Subcutaneous adipose tissue (tissue), 4 donors: ENCODE data around the gene PALD1. TPM values are rescaled to one million over a fixed set of nuclear protein-coding genes. Genes with fewer than 3 reads are reported as not detected.

Experiments used
- CTCF ChIP-seq: fragments of 450-650 bp; IDR thresholded peaks from one replicate; pipeline ENCODE4 v1.5.1; 2016; ENCODE audit warnings: low read depth, mild to moderate bottlenecking, control low read depth, antibody characterized with exemption, moderate library complexity
- total RNA-seq, 4 donors: library from RNA; depleted of rRNA; stranded (reverse); fragments of >200 nt; gene quantifications; one replicate each; pipeline ENCODE4 v1.1.0, GENCODE V29; 2016

PALD1 gene
- total RNA-seq, 4 donors from 2014 or later: 1.0 to 4.5 (median 2.9) TPM

GRCh38 chr10:70539471-70539870, 60.9 kb downstream of the PALD1 start:
- no peak for TF ChIP-seq CTCF

GRCh38 chr10:70540089-70540788, 61.7 kb downstream of the PALD1 start:
- no peak for TF ChIP-seq CTCF

DNA sequence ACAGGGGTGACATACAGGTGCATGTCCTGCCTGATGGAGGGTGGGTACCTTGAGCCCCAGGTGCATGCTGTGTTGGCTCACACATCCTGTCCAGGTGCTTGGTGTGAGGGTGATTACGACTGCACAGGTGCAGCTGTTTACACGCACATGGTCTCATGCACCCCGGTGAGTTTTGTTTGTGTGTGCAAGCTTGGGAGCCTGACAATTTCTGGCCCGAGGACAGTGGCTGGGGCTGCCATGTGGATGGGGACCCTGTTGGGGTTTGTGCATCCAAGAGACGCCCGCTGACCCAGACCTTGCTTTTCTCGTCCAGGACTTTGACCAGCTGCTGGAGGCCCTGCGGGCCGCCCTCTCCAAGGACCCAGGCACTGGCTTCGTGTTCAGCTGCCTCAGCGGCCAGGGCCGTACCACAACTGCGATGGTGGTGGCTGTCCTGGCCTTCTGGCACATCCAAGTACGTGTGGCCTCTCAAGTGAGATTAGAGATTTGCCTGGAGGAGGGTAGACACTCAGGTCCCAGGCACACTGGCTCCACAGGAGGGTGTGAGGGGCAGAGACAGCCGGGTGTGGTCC, 62.3 kb downstream of the PALD1 start:
- TF ChIP-seq CTCF: no peak

DNA sequence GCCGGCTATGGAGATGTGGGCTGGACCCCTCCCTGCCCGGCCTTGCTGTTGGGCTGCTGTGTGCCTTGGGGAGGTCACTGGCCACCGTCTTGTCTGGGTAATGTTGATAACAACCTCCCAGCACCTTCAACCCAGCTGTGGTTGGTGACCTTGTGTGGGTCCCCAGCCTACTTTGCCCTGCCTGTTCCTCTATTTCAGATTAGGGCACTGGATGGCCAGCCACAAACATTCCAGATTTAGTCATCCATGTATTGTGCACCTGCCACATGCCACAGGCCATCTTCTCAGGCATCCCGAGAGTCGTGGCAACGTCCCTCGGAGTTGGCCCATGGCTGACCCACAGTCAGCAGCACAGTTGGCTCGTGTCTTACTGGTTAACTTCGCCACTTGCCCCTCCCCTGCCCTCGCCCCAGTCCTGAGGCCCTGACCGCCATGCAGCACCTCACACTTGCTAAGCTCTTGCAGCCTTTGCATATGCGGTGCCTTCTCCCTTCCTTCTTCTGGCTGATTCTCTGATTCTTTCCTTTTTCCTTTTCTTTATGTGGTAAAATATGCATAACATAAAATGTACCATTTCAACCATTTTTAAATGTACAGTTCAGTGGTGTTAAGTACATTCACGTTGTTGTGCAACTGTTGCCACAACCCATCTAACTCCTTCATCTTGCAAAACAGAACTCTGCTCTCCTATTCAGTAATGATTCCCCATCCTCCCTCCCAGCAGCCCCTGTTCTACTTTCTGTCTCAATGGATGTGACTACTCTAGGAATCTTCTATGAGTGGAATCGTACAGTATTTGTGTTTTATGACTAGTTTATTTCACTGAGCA, 63.4 kb downstream of the PALD1 start:
- no peak for TF ChIP-seq CTCF

- TF ChIP-seq CTCF: no peak
Measured at GRCh38 chr10:70542565-70542938, 64.0 kb downstream of the PALD1 start.

GRCh38 chr10:70543911-70544310, 65.3 kb downstream of the PALD1 start:
- no peak for TF ChIP-seq CTCF
